Measurements from ENCODE around the gene SLC35E4.
"Not testable (repeated sequence)": the region's sequence is repeated elsewhere in the genome, so short reads cannot be mapped to it uniquely, and the experiment has no call there.

SLC35E4 gene

GRCh38 chr22:30635273-30636225 is at the start of gene SLC35E4:
TSS of gene SLC35E4 (plus strand) at chr22:30635781. CDS start at chr22:30636451, 670 bp downstream.
- peak; percentile 56 for DNase-seq

GRCh38 chr22:30586414-30586813 is 49.2 kb upstream of the SLC35E4 start:
- DNase-seq: no peak

- DNase-seq: no peak
These were observed 44.4 kb upstream of the SLC35E4 start for GRCh38 chr22:30591191-30591587.

GRCh38 chr22:30591588-30592359 is 43.8 kb upstream of the SLC35E4 start, which contains the start of gene PES1:
TSS of gene PES1 (minus strand) at chr22:30591910. CDS start at chr22:30591833, 77 bp downstream.
- peak; percentile 96 for DNase-seq

GRCh38 chr22:30592360-30592713 is 43.2 kb upstream of the SLC35E4 start:
- not testable (repeated sequence) for DNase-seq

- DNase-seq: no peak
These were observed 39.4 kb upstream of the SLC35E4 start for GRCh38 chr22:30596199-30596598.

- no peak for DNase-seq
These were observed 38.7 kb upstream of the SLC35E4 start for GRCh38 chr22:30596886-30597285.

- DNase-seq: no peak
These were observed 36.6 kb upstream of the SLC35E4 start for GRCh38 chr22:30598986-30599385.

GRCh38 chr22:30600921-30601320 is 34.7 kb upstream of the SLC35E4 start:
- DNase-seq: no peak

- no peak for DNase-seq
These were observed 34.1 kb upstream of the SLC35E4 start for GRCh38 chr22:30601464-30601863.

- no peak for DNase-seq
These were observed 33.5 kb upstream of the SLC35E4 start for GRCh38 chr22:30602049-30602448.

GRCh38 chr22:30603801-30604200 is 31.8 kb upstream of the SLC35E4 start:
- DNase-seq: no peak

GRCh38 chr22:30604723-30605122 is 30.9 kb upstream of the SLC35E4 start:
- no peak for DNase-seq

GRCh38 chr22:30605449-30606110 is 30.0 kb upstream of the SLC35E4 start:
- DNase-seq: peak; percentile 52

- peak; percentile 27 for DNase-seq
These were observed 28.9 kb upstream of the SLC35E4 start, which contains the start of gene TCN2 for GRCh38 chr22:30606455-30607299. TSS of gene TCN2 (plus strand) at chr22:30607174. CDS start at chr22:30607332, 158 bp downstream.

GRCh38 chr22:30607300-30607930 is 28.2 kb upstream of the SLC35E4 start:
- no peak for DNase-seq

- no peak for DNase-seq
These were observed 27.6 kb upstream of the SLC35E4 start for GRCh38 chr22:30607939-30608338.

- no peak for DNase-seq
These were observed 26.1 kb upstream of the SLC35E4 start for GRCh38 chr22:30609260-30610185.

- no peak for DNase-seq
These were observed 25.3 kb upstream of the SLC35E4 start for GRCh38 chr22:30610299-30610698.

GRCh38 chr22:30611197-30611596 is 24.4 kb upstream of the SLC35E4 start:
- no peak for DNase-seq

Data from SHP77 treated with DMSO at 0.1 percent for 48 hours (cell line).